ENCODE data around the gene TPGS1.

TPGS1 gene

GRCh38 chr19:513368-514165, 6.3 kb downstream of the TPGS1 start:
- TF ChIP-seq CTCF (conservative IDR thresholded peaks at IDR 0.05; ENCODE audit: control insufficient read depth, insufficient read depth, low read depth, low read length) = no peak
- no peak overlapping the region for H3K4me3 ChIP-seq (ENCODE audit: control insufficient read depth, low read depth, low read length)
- no peak for DNase-seq (ENCODE audit: low read depth)

- TF ChIP-seq CTCF (conservative IDR thresholded peaks at IDR 0.05; ENCODE audit: control insufficient read depth, insufficient read depth, low read depth, low read length) = no peak
- no peak overlapping the region for H3K4me3 ChIP-seq (ENCODE audit: control insufficient read depth, low read depth, low read length)
- no peak for DNase-seq (ENCODE audit: low read depth)
Measured at GRCh38 chr19:514166-514663, 6.9 kb downstream of the TPGS1 start.

- DNase-seq (ENCODE audit: low read depth) = no peak
- TF ChIP-seq CTCF (conservative IDR thresholded peaks at IDR 0.05; ENCODE audit: control insufficient read depth, insufficient read depth, low read depth, low read length) = no peak
- no peak overlapping the region for H3K4me3 ChIP-seq (ENCODE audit: control insufficient read depth, low read depth, low read length)
Measured at GRCh38 chr19:517721-518597, 10.7 kb downstream of the TPGS1 start.

- TF ChIP-seq CTCF (conservative IDR thresholded peaks at IDR 0.05; ENCODE audit: control insufficient read depth, insufficient read depth, low read depth, low read length) = no peak
- H3K4me3 ChIP-seq (ENCODE audit: control insufficient read depth, low read depth, low read length) = no peak overlapping the region
- DNase-seq (ENCODE audit: low read depth) = no peak
Measured at GRCh38 chr19:518598-519231, 11.4 kb downstream of the TPGS1 start.

GRCh38 chr19:519449-519865, 12.2 kb downstream of the TPGS1 start:
- no peak for TF ChIP-seq CTCF (conservative IDR thresholded peaks at IDR 0.05; ENCODE audit: control insufficient read depth, insufficient read depth, low read depth, low read length)
- no peak overlapping the region for H3K4me3 ChIP-seq (ENCODE audit: control insufficient read depth, low read depth, low read length)
- no peak for DNase-seq (ENCODE audit: low read depth)

- no peak overlapping the region for H3K4me3 ChIP-seq (ENCODE audit: control insufficient read depth, low read depth, low read length)
- no peak for TF ChIP-seq CTCF (conservative IDR thresholded peaks at IDR 0.05; ENCODE audit: control insufficient read depth, insufficient read depth, low read depth, low read length)
- DNase-seq (ENCODE audit: low read depth) = no peak
Measured at GRCh38 chr19:522726-523125, 15.4 kb downstream of the TPGS1 start.
